Breast epithelium (tissue), 3 donors: ENCODE results near the gene GFRA4.

Experiments used
- CTCF ChIP-seq, 3 donors: fragments of 450-650 bp; IDR thresholded peaks; one replicate each; pipeline ENCODE4 v1.5.1; 2016 to 2017; ENCODE audit warnings: antibody characterized with exemption in 3 of 3, mild to moderate bottlenecking in 3 of 3, moderate library complexity in 3 of 3
- POLR2AphosphoS5 ChIP-seq, 3 donors: sonication (generic); formaldehyde crosslinking; IDR thresholded peaks; one replicate each; pipeline ENCODE4 v1.6.1; 2017; ENCODE audit warnings: antibody characterized with exemption in 3 of 3

DNA sequence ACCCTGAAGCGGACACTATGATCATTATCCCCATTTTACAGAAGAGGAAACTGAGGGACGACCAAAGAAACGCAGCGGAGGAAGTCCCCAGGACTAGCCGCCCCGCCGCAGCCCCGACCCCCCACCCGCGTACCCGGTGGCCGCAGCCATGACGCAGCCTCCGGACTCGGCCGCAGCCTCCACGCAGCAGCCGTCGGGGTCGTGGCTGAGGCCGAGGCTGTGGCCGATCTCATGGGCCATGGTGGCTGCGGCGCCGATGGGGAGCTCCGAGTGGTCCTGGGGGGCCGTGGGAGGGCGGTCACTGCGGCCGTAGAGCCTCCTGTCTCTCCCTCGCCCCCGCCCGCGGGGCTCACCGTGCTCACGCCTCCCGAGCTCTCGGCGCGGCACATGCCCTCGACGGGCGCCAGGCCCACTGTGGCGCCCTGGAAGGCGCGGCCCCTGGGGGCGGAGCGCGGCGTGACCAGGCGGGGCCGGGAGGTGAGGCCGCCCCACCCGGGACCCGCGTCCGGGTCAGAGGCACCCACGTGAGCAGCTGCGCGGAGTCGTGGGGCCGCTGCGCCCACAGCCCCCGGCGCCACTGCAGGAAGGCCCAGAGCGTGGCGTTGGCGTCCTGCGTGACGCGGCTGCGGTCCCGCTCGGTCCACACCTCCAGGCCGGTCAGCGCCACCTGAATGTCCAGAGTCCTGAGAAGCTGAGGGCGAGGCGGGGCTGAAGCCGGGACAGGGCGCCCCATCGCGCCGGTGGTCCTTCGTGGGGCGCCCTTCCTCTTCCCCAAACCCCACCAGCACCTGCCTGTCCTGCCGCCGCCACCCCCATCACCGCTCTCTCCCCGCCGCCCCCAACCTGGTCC, 10.2 kb upstream of the GFRA4 start:
- no peak for TF ChIP-seq CTCF (IDR thresholded peaks at IDR 0.05)
- TF ChIP-seq POLR2AphosphoS5 (IDR thresholded peaks at IDR 0.05), result no peak
